MCF 10A (cell line): ENCODE measurements around the gene HECTD2. TPM values are rescaled to one million over a fixed set of nuclear protein-coding genes. Genes with fewer than 3 reads are reported as not detected.

Experiments used
- BruUV-seq: library from RNA; stranded (reverse); fragments of 400-500 nt; replicated peaks from 2 replicates; lab custom pipeline; 2021; lab: Mats Ljungman, UMichigan
- CTCF ChIA-PET: fragments of 300-600 bp; sonication (Branson Sonifier 250); formaldehyde crosslinking; extraction: SDS; loops from one replicate; lab custom pipeline; 2021; ENCODE audit warnings: antibody characterized with exemption, inconsistent platforms; lab: Yijun Ruan, JAX
- POLR2A ChIA-PET: fragments of 300-600, 350-650 bp; sonication (Branson Sonifier 250); formaldehyde crosslinking; extraction: SDS; loops from one replicate; lab custom pipeline; 2020; ENCODE audit warnings: antibody characterized with exemption, inconsistent platforms; lab: Yijun Ruan, JAX
- DNase-seq: peaks from one replicate; pipeline ENCODE4 v3.0.0-alpha.2; 2018; ENCODE audit not compliant: unreplicated experiment
- H3K27ac Mint-ChIP-seq: one replicate; pipeline ENCODE4 v1.8.0; 2022; ENCODE audit warnings: mild to moderate bottlenecking, low read depth, mixed read lengths; ENCODE audit not compliant: unreplicated experiment
- H3K27me3 Mint-ChIP-seq: one replicate; pipeline ENCODE4 v1.8.0; 2022; ENCODE audit warnings: mixed read lengths; ENCODE audit not compliant: insufficient read depth, unreplicated experiment
- H3K36me3 Mint-ChIP-seq: one replicate; pipeline ENCODE4 v1.8.0; 2022; ENCODE audit warnings: mild to moderate bottlenecking, moderate library complexity, mixed read lengths; ENCODE audit not compliant: insufficient read depth, unreplicated experiment
- H3K4me1 Mint-ChIP-seq: one replicate; pipeline ENCODE4 v1.8.0; 2022; ENCODE audit warnings: mixed read lengths; ENCODE audit not compliant: insufficient read depth, unreplicated experiment
- H3K4me3 Mint-ChIP-seq: one replicate; pipeline ENCODE4 v1.8.0; 2022; ENCODE audit warnings: mild to moderate bottlenecking, moderate library complexity, mixed read lengths; ENCODE audit not compliant: unreplicated experiment
- H3K9me3 Mint-ChIP-seq: one replicate; pipeline ENCODE4 v1.8.0; 2022; ENCODE audit warnings: mixed read lengths; ENCODE audit not compliant: unreplicated experiment
- CTCF ChIP-seq: fragments of 200-600 bp; IDR thresholded peaks from one replicate; pipeline ENCODE4 v1.8.0; 2022; ENCODE audit warnings: antibody characterized with exemption, mild to moderate bottlenecking; ENCODE audit not compliant: unreplicated experiment
- intact Hi-C: fragments of 100-400 bp; cut with micrococcal nuclease; formaldehyde crosslinking; loops from 2 replicates; pipeline ENCODE4 v1.14.1; 2022
- total RNA-seq: library from RNA; stranded (reverse); gene quantifications from 2 replicates; pipeline ENCODE4 v1.2.3, GENCODE V29; 2022

The HECTD2 gene
- total RNA-seq, 1 experiment from 2014 or later, result 5.9 TPM

GRCh38 chr10:91495402-91495801 lies 85.3 kb downstream of the HECTD2 start:
- Mint-ChIP-seq H3K4me1 (no peaks in the 10 kb centered on the region), H3K27ac (no peak overlapping the region), H3K36me3 (no peaks in the 10 kb centered on the region), H3K27me3 (no peaks in the 10 kb centered on the region), H3K4me3 (no peak overlapping the region), H3K9me3 (no peaks in the 10 kb centered on the region)
- ChIA-PET CTCF (interaction anchor here (0.6 to 6.3 kb wide), 6 partner anchors 69 to 198 kb away, joined by 3 to 106 read pairs (median 4); partner anchors contain the start of gene PPP1R3C), POLR2A (interaction anchor here (0.8 to 3.4 kb wide), 3 partner anchors 84 to 141 kb away, joined by 3 to 18 read pairs (median 4); partner anchors contain the start of gene PPP1R3C)
- BruUV-seq, result no TSS peak
- TF ChIP-seq CTCF, result no peak
- intact Hi-C loops, result loop anchor here (10.0 kb wide), 1 partner anchor 419 kb away; no protein-coding TSS in a partner anchor
- DNase-seq, result no peak

GRCh38 chr10:91496016-91496415 lies 85.9 kb downstream of the HECTD2 start:
- H3K4me3 Mint-ChIP-seq, result no peak overlapping the region
- no peak for DNase-seq
- no TSS peak for BruUV-seq
- no peaks in the 10 kb centered on the region for H3K4me1 Mint-ChIP-seq
- no peaks in the 10 kb centered on the region for H3K36me3 Mint-ChIP-seq
- H3K9me3 Mint-ChIP-seq, result no peaks in the 10 kb centered on the region
- H3K27ac Mint-ChIP-seq, result no peak overlapping the region
- intact Hi-C loops, result loop anchor here (10.0 kb wide), 1 partner anchor 419 kb away; no protein-coding TSS in a partner anchor
- POLR2A ChIA-PET, result interaction anchor here (0.8 to 3.4 kb wide), 2 partner anchors 137 to 140 kb away, joined by 3 to 18 read pairs; partner anchors contain the start of gene PPP1R3C
- CTCF ChIA-PET, result interaction anchor here (0.6 to 6.3 kb wide), 3 partner anchors 16 to 198 kb away, joined by 3 to 106 read pairs (median 35); partner anchors contain the start of gene PPP1R3C
- no peaks in the 10 kb centered on the region for H3K27me3 Mint-ChIP-seq
- TF ChIP-seq CTCF, result no peak

GRCh38 chr10:91511549-91512330 lies 101.6 kb downstream of the HECTD2 start:
- Mint-ChIP-seq H3K4me1 (peaks cover 10% of the 10 kb centered on the region), H3K9me3 (no peaks in the 10 kb centered on the region), H3K4me3 (no peak overlapping the region), H3K27me3 (no peaks in the 10 kb centered on the region), H3K27ac (no peak overlapping the region), H3K36me3 (no peaks in the 10 kb centered on the region)
- DNase-seq, result peak; percentile 42
- POLR2A ChIA-PET, result interaction anchor here (0.6 to 0.7 kb wide), 2 partner anchors 47 to 86 kb away, joined by 3 read pairs; no protein-coding TSS in a partner anchor
- no TSS peak for BruUV-seq
- TF ChIP-seq CTCF, result no peak
- intact Hi-C loops, result no loop called here
- CTCF ChIA-PET, result interaction anchor here (0.7 to 1.2 kb wide), 3 partner anchors 16 to 908 kb away, joined by 3 to 5 read pairs (median 3); no protein-coding TSS in a partner anchor

- Mint-ChIP-seq H3K4me1 (peaks cover 10% of the 10 kb centered on the region), H3K27ac (no peak overlapping the region), H3K27me3 (no peaks in the 10 kb centered on the region), H3K4me3 (no peak overlapping the region), H3K36me3 (no peaks in the 10 kb centered on the region), H3K9me3 (no peaks in the 10 kb centered on the region)
- CTCF ChIA-PET, result interaction anchor here (0.7 kb wide), 1 partner anchor 907 kb away, joined by 3 read pairs; no protein-coding TSS in a partner anchor
- DNase-seq, result no peak
- POLR2A ChIA-PET, result interaction anchor here (0.7 to 1.3 kb wide), 2 partner anchors 13 to 85 kb away, joined by 3 read pairs; no protein-coding TSS in a partner anchor
- TF ChIP-seq CTCF, result no peak
- intact Hi-C loops, result no loop called here
- no TSS peak for BruUV-seq
Measured at GRCh38 chr10:91512458-91512857, 102.3 kb downstream of the HECTD2 start.
